Activated T-cell treated with anti-CD3 and anti-CD28 coated beads, Interleukin-2, amount 50 U/mL, for 48 hours (primary cell): ENCODE data around the gene WNK3.
A peak's percentile ranks its signal among the peaks of the same experiment; 100 is the strongest.
"Not testable (repeated sequence)": the region's sequence is repeated elsewhere in the genome, so short reads cannot be mapped to it uniquely, and the experiment has no call there.

ENCODE experiments used
- DNase-seq, 2 experiments: peaks; one replicate each; pipeline ENCODE4 v3.0.0-alpha.2; 2020

WNK3 gene

GRCh38 chrX:54357414-54358377 lies at the start of gene WNK3:
TSS of gene WNK3 (minus strand) at chrX:54358046.
- DNase-seq, result peak; percentile 50 to 54

- DNase-seq, result no peak
Measured at GRCh38 chrX:54407266-54407665, 49.4 kb upstream of the WNK3 start.

- DNase-seq, result no peak
Measured at GRCh38 chrX:54397113-54397512, 39.3 kb upstream of the WNK3 start.

- DNase-seq, result no peak
Measured at GRCh38 chrX:54386314-54386713, 28.5 kb upstream of the WNK3 start.

GRCh38 chrX:54384661-54385060 lies 26.8 kb upstream of the WNK3 start:
- DNase-seq, result not testable (repeated sequence)

- DNase-seq, result no peak
Measured at GRCh38 chrX:54359408-54359807, 1.6 kb upstream of the WNK3 start.

- DNase-seq, result peak; percentile 60 to 63
Measured at GRCh38 chrX:54358424-54359211, 772 bp upstream of the WNK3 start.

- DNase-seq, result no peak
Measured at GRCh38 chrX:54352677-54353076, 5.2 kb downstream of the WNK3 start.

GRCh38 chrX:54337383-54337782 lies 20.5 kb downstream of the WNK3 start:
- DNase-seq, result not testable (repeated sequence)

GRCh38 chrX:54325077-54325476 lies 32.8 kb downstream of the WNK3 start:
- no peak for DNase-seq

GRCh38 chrX:54320067-54320466 lies 37.8 kb downstream of the WNK3 start:
- DNase-seq, result no peak

- DNase-seq, result no peak
Measured at GRCh38 chrX:54306379-54306778, 51.5 kb downstream of the WNK3 start.

GRCh38 chrX:54301516-54301915 lies 56.3 kb downstream of the WNK3 start:
- DNase-seq, result no peak

GRCh38 chrX:54294306-54294705 lies 63.5 kb downstream of the WNK3 start:
- DNase-seq, result no peak

GRCh38 chrX:54292755-54293154 lies 65.1 kb downstream of the WNK3 start:
- DNase-seq, result no peak

GRCh38 chrX:54291758-54292157 lies 66.1 kb downstream of the WNK3 start:
- DNase-seq, result no peak

- no peak for DNase-seq
Measured at GRCh38 chrX:54288968-54289367, 68.9 kb downstream of the WNK3 start.

- DNase-seq, result no peak
Measured at GRCh38 chrX:54288277-54288676, 69.6 kb downstream of the WNK3 start.

- DNase-seq, result no peak
Measured at GRCh38 chrX:54281676-54282075, 76.2 kb downstream of the WNK3 start.

GRCh38 chrX:54280466-54280865 lies 77.4 kb downstream of the WNK3 start:
- no peak for DNase-seq

GRCh38 chrX:54271664-54272063 lies 86.2 kb downstream of the WNK3 start:
- no peak for DNase-seq

- no peak for DNase-seq
Measured at GRCh38 chrX:54248309-54248708, 109.5 kb downstream of the WNK3 start.

- no peak for DNase-seq
Measured at GRCh38 chrX:54246866-54247265, 111.0 kb downstream of the WNK3 start.

- no peak for DNase-seq
Measured at GRCh38 chrX:54238588-54238987, 119.3 kb downstream of the WNK3 start.
